K562 (cell line): ENCODE measurements around the gene CPA4. TPM values are rescaled to one million over a fixed set of nuclear protein-coding genes. Genes with fewer than 3 reads are reported as not detected.

Source experiments
- ATAC-seq: fragments of 200-7000 bp; cut with Tn5 transposase; 3 replicates; pipeline ENCODE4 v1.9.1; 2020; ENCODE audit warnings: moderate library complexity
- BruUV-seq: library from RNA; stranded (reverse); fragments of 400-500 nt; replicated peaks from 2 replicates; lab custom pipeline; 2021; lab: Mats Ljungman, UMichigan
- CTCF ChIA-PET: fragments of 300-600 bp; formaldehyde crosslinking; extraction: SDS; loops from one replicate; lab custom pipeline; 2021; ENCODE audit warnings: low intra/inter-chr PET ratio; lab: Yijun Ruan, JAX
- POLR2A ChIA-PET: fragments of 300-600, 350-650 bp; sonication (Branson Sonifier 250); formaldehyde crosslinking; extraction: SDS; loops from one replicate; lab custom pipeline; 2021; ENCODE audit warnings: antibody characterized with exemption, inconsistent platforms; lab: Yijun Ruan, JAX
- DNase-seq, 4 experiments: peaks; one replicate each; pipeline versions ENCODE4 v3.0.0 to v3.0.0-alpha.2; 2011 to 2018; ENCODE audit warnings: low spot score in 3 of 4, mixed read lengths in 3 of 4; ENCODE audit errors: extremely low read depth in 1 of 4
- FAIRE-seq: peaks from 2 replicates; lab custom pipeline; 2011; peaks lifted over from hg19 to GRCh38; lab: Jason Lieb, UNC
- H2AFZ ChIP-seq: 2 replicates; pipeline ENCODE4 v1.6.0; 2011; ENCODE audit warnings: low read depth, low read length, control low read depth, inconsistent platforms
- H3K27ac ChIP-seq: fragments of 200-600 bp; 3 replicates; pipeline ENCODE4 v1.8.0; 2011; ENCODE audit warnings: low read depth, mild to moderate bottlenecking, control low read depth, inconsistent platforms, low read length, moderate library complexity, mixed read lengths; ENCODE audit errors: extremely low read depth
- H3K27me3 ChIP-seq, 2 experiments: fragments of 300-600 bp in 1 of 2; 2 replicates in 1 of 2; 3 replicates in 1 of 2; pipeline versions ENCODE4 v1.6.0 to v1.8.0; 2011; ENCODE audit warnings: inconsistent platforms in 2 of 2, low read length in 2 of 2, mild to moderate bottlenecking in 1 of 2, mixed read lengths in 1 of 2, moderate library complexity in 1 of 2; ENCODE audit not compliant: control insufficient read depth in 2 of 2, insufficient read depth in 2 of 2
- H3K36me3 ChIP-seq: fragments of 300-600 bp; 3 replicates; pipeline ENCODE4 v1.8.0; 2011; ENCODE audit warnings: mild to moderate bottlenecking, low read length, inconsistent platforms; ENCODE audit not compliant: control insufficient read depth, insufficient read depth
- H3K4me1 ChIP-seq, 2 experiments: fragments of 200-600 bp in 1 of 2; replicated peaks in 1 of 2; 2 replicates in 1 of 2; 3 replicates in 1 of 2; pipeline versions ENCODE4 v1.5.1 to v1.8.0; 2011; ENCODE audit warnings: inconsistent platforms in 2 of 2, low read length in 2 of 2, mild to moderate bottlenecking in 1 of 2, mixed read lengths in 1 of 2, moderate library complexity in 1 of 2; ENCODE audit not compliant: control insufficient read depth in 2 of 2, insufficient read depth in 2 of 2
- H3K4me2 ChIP-seq: 2 replicates; pipeline ENCODE4 v1.6.1; 2011; ENCODE audit warnings: low read length, control low read depth, inconsistent platforms, mixed read lengths; ENCODE audit not compliant: insufficient read depth
- H3K4me3 ChIP-seq: fragments of 200-600 bp; sonication (generic), shearing (Covaris generic); 2 replicates; pipeline ENCODE4 v1.5.1; 2016; ENCODE audit warnings: control low read depth, inconsistent platforms
- H3K79me2 ChIP-seq: fragments of 200-600 bp; 3 replicates; pipeline ENCODE4 v1.8.0; 2011; ENCODE audit warnings: low read length, inconsistent platforms; ENCODE audit not compliant: control insufficient read depth, insufficient read depth
- H3K9ac ChIP-seq, 2 experiments: 2 replicates each; pipeline versions ENCODE4 v1.6.0 to v1.6.1; 2011; ENCODE audit warnings: low read depth in 2 of 2, low read length in 2 of 2, control low read depth in 1 of 2, inconsistent platforms in 1 of 2, mild to moderate bottlenecking in 1 of 2, mixed read lengths in 1 of 2; ENCODE audit not compliant: insufficient read depth in 1 of 2
- H3K9me1 ChIP-seq: one replicate; pipeline ENCODE4 v1.6.0; 2011; ENCODE audit warnings: inconsistent platforms, mild to moderate bottlenecking, low read length, moderate library complexity; ENCODE audit not compliant: control insufficient read depth, insufficient read depth
- H3K9me3 ChIP-seq: replicated peaks from 2 replicates; pipeline ENCODE4 v1.5.1; 2011; ENCODE audit warnings: low read depth, low read length, inconsistent platforms; ENCODE audit not compliant: control insufficient read depth, insufficient read depth
- H4K20me1 ChIP-seq: replicated peaks from 2 replicates; pipeline ENCODE4 v1.6.1; 2011; ENCODE audit warnings: low read length, inconsistent platforms, mixed read lengths; ENCODE audit not compliant: control insufficient read depth, insufficient read depth
- C11orf30 ChIP-seq: fragments of 450-650 bp; IDR thresholded peaks from 2 replicates; pipeline ENCODE4 v1.6.1; 2016; ENCODE audit warnings: low read depth, mild to moderate bottlenecking
- CEBPG ChIP-seq, 3 experiments: fragments of 200-800 bp in 1 of 3; sonication (Bioruptor generic) in 1 of 3; sonication (generic) in 1 of 3; formaldehyde crosslinking in 1 of 3; IDR thresholded peaks in 2 of 3; conservative IDR thresholded peaks in 1 of 3; 2 replicates each; pipeline versions ENCODE4 v1.6.1 to v1.8.0; 2016 to 2022; ENCODE audit warnings: missing compliant biosample characterization in 2 of 3, missing genetic modification characterization in 2 of 3, mild to moderate bottlenecking in 1 of 3, missing genetic modification reagents in 1 of 3
- MAFF ChIP-seq: IDR thresholded peaks from 2 replicates; pipeline ENCODE4 v1.6.1; 2012; ENCODE audit warnings: low read length, improper control_type of control experiment
- MAFG ChIP-seq: fragments of 450-650 bp; conservative IDR thresholded peaks from 2 replicates; pipeline ENCODE4 v1.6.1; 2016; ENCODE audit warnings: missing genetic modification characterization, missing compliant biosample characterization
- MAFK ChIP-seq: IDR thresholded peaks from 2 replicates; pipeline ENCODE4 v1.6.1; 2011; ENCODE audit warnings: low read length, improper control_type of control experiment
- NFE2 ChIP-seq: IDR thresholded peaks from 2 replicates; pipeline ENCODE4 v1.6.1; 2014; ENCODE audit warnings: antibody characterized with exemption, low read depth
- ZBTB33 ChIP-seq: sonication (generic); formaldehyde crosslinking; IDR thresholded peaks from 2 replicates; pipeline ENCODE4 v1.8.1; 2023; ENCODE audit warnings: mild to moderate bottlenecking, missing genetic modification reagents
- ZNF316 ChIP-seq: fragments of 450-650 bp; IDR thresholded peaks from 2 replicates; pipeline ENCODE4 v1.6.1; 2016
- ZNF57 ChIP-seq: fragments of 450-650 bp; formaldehyde crosslinking; IDR thresholded peaks from 2 replicates; pipeline ENCODE4 v1.4.0; 2020; ENCODE audit warnings: mild to moderate bottlenecking, moderate library complexity
- WGBS: fragments of 100-300 bp; shearing (Covaris generic); methylation state at CpG from one replicate; pipeline ENCODE4 v1.1.6; 2016; ENCODE audit warnings: low coverage, mixed read lengths; ENCODE audit not compliant: insufficient coverage; ENCODE audit errors: missing lambda C conversion rate; 5-methylcytosine and 5-hydroxymethylcytosine counted together
- in situ Hi-C: fragments of 300-500 bp; cut with MboI; formaldehyde crosslinking; loops from 4 replicates; pipeline ENCODE4 v1.15.0; 2018; ENCODE audit warnings: inconsistent platforms, mixed read lengths
- intact Hi-C: fragments of 100-400 bp; cut with micrococcal nuclease; formaldehyde crosslinking; loops from 2 replicates; pipeline ENCODE4 v1.14.2; 2022
- polyA plus RNA-seq, 8 experiments: library from polyadenylated mRNA; depleted of rRNA in 4 of 8; stranded (reverse) in 5 of 8; unstranded in 3 of 8; fragments of >200 nt; fragmentation: Nextera tagmentation in 2 of 8; fragmentation: Illumina TruSeq in 1 of 8; extraction: Ambion mirVana in 2 of 8; extraction: Trizol in 1 of 8; gene quantifications; 2 replicates each; pipeline versions ENCODE4 v1.2.1 to v1.2.3, GENCODE V29; 2011 to 2014; ENCODE audit warnings: inconsistent platforms in 1 of 8, missing spikeins in 1 of 8
- total RNA-seq, 7 experiments: library from RNA; depleted of rRNA in 6 of 7; stranded (reverse); fragments of >200 nt in 6 of 7; fragmentation: Illumina TruSeq in 2 of 7; extraction: Trizol in 2 of 7; gene quantifications; 2 replicates each; pipeline versions ENCODE4 v1.2.1 to v1.2.3, GENCODE V29; 2011 to 2021; ENCODE audit warnings: low replicate concordance in 1 of 7

CPA4 gene
- total and polyA plus RNA-seq, 9 of the 15 experiments (the other 6 are each of a cell fraction or from before 2014, with no cell fraction given), result not detected

- no peak overlapping the region for H3K4me3 ChIP-seq
- H3K9ac ChIP-seq, result no peak overlapping the region
- no peak overlapping the region for H3K4me2 ChIP-seq
- H3K4me1 ChIP-seq, result peaks cover 8 to 9% of the 10 kb centered on the region in 2 experiments; a peak in 4 of 5 replicates
- ATAC-seq, result no peak
- H3K27me3 ChIP-seq, result peaks cover 14 to 15% of the 10 kb centered on the region in 2 experiments; a peak in 3 of 5 replicates
- DNase-seq, result no peak
- FAIRE-seq, result no peak
- POLR2A ChIA-PET, result interaction anchor here (0.6 kb wide), 1 partner anchor 28 kb away, joined by 3 read pairs; no protein-coding TSS in a partner anchor
- BruUV-seq, result no TSS peak
- H3K9me3 ChIP-seq, result no peaks in the 10 kb centered on the region
- no peaks in the 10 kb centered on the region for H3K36me3 ChIP-seq
- in situ Hi-C loops, result no loop called here
- no peaks in the 10 kb centered on the region for H3K9me1 ChIP-seq
- TF ChIP-seq ZNF57 (CRISPR knock-in tag) (no peak), NFE2 (peak; percentile 71)
- TF ChIP-seq, all 486 proteins: peak for 1
- 18% methylated on average over 6 of the region's 6 CpGs for whole genome bisulfite sequencing
- Histone ChIP-seq H3K79me2 (no peaks in the 10 kb centered on the region), H3K27ac (no peak overlapping the region), H2AFZ (no peak overlapping the region), H4K20me1 (no peaks in the 10 kb centered on the region)
- CTCF ChIA-PET, result no interaction called here
- intact Hi-C loops, result no loop called here
Observed at GRCh38 chr7:130268463-130269317, 24.3 kb upstream of the CPA4 start.

- Histone ChIP-seq H2AFZ (0 out of 2 replicates have a peak overlapping the region, but pooled peaks have one; percentile 4), H3K27me3 (peaks cover 14% of the 10 kb centered on the region in 2 experiments; a peak in 3 of 5 replicates), H3K4me1 (peaks cover 8 to 9% of the 10 kb centered on the region in 2 experiments; a peak in 4 of 5 replicates), H3K27ac (no peak overlapping the region), H3K9me3 (no peaks in the 10 kb centered on the region), H3K4me2 (no peak overlapping the region), H3K4me3 (no peak overlapping the region), H3K9ac (peak overlapping the region in 1 of 2 experiments; percentile 11; a peak in 1 of 4 replicates), H3K79me2 (no peaks in the 10 kb centered on the region), H3K36me3 (no peaks in the 10 kb centered on the region), H4K20me1 (no peaks in the 10 kb centered on the region), H3K9me1 (no peaks in the 10 kb centered on the region)
- CTCF ChIA-PET, result no interaction called here
- WGBS, result 0% methylated on average over 1 of the region's 1 CpG
- POLR2A ChIA-PET, result interaction anchor here (0.6 kb wide), 1 partner anchor 28 kb away, joined by 3 read pairs; no protein-coding TSS in a partner anchor
- no peak for FAIRE-seq
- in situ Hi-C loops (no loop called here), intact Hi-C loops (no loop called here)
- BruUV-seq, result no TSS peak
- TF ChIP-seq MAFF, result peak; percentile 85
- peak; percentile 83 for TF ChIP-seq C11orf30
- TF ChIP-seq CEBPG (CRISPR knock-in tag; IDR thresholded peaks at IDR 0.05), result no peak
- TF ChIP-seq CEBPG (tag; conservative IDR thresholded peaks at IDR 0.05 in 1 of 2, IDR thresholded peaks at IDR 0.05 in 1 of 2), result no peak
- peak; percentile 77 for TF ChIP-seq MAFG (tag)
- no peak for TF ChIP-seq ZBTB33
- peak; percentile 91 for TF ChIP-seq ZNF316
- peak; percentile 81 for TF ChIP-seq MAFK
- no peak for DNase-seq
- no peak for ATAC-seq
Observed at GRCh38 chr7:130269318-130269694, 23.7 kb upstream of the CPA4 start.
